H9 (cell line): Measurements from ENCODE around the gene PROX2. TPM values are rescaled to one million over a fixed set of nuclear protein-coding genes. Genes with fewer than 3 reads are reported as not detected.

Experiments used
- DNase-seq: peaks from one replicate; pipeline ENCODE4 v3.0.0-alpha.2; 2017
- H2AFZ ChIP-seq: one replicate; pipeline ENCODE4 v1.6.1; 2013; ENCODE audit warnings: mild to moderate bottlenecking, low read length, control low read depth, moderate library complexity
- H2AK5ac ChIP-seq: 2 replicates; pipeline ENCODE4 v1.6.1; 2013; ENCODE audit warnings: low read length, control low read depth, mixed read lengths; ENCODE audit not compliant: insufficient read length
- H2BK120ac ChIP-seq: one replicate; pipeline ENCODE4 v1.6.1; 2013; ENCODE audit warnings: low read depth, mild to moderate bottlenecking, low read length, control low read depth, inconsistent platforms; ENCODE audit not compliant: poor library complexity, severe bottlenecking
- H2BK12ac ChIP-seq: 2 replicates; pipeline ENCODE4 v1.6.1; 2013; ENCODE audit warnings: low read length, control low read depth, mixed read lengths, low read depth; ENCODE audit not compliant: insufficient read length
- H2BK15ac ChIP-seq: 2 replicates; pipeline ENCODE4 v1.6.1; 2013; ENCODE audit warnings: low read depth, low read length, control low read depth
- H2BK20ac ChIP-seq: one replicate; pipeline ENCODE4 v1.6.1; 2013; ENCODE audit warnings: low read depth, mild to moderate bottlenecking, low read length, control low read depth, inconsistent platforms; ENCODE audit not compliant: poor library complexity, severe bottlenecking
- H2BK5ac ChIP-seq: 2 replicates; pipeline ENCODE4 v1.6.1; 2013; ENCODE audit warnings: low read length, control low read depth, mixed read lengths; ENCODE audit not compliant: insufficient read length
- H3K14ac ChIP-seq: 2 replicates; pipeline ENCODE4 v1.6.1; 2013; ENCODE audit warnings: low read length, control low read depth; ENCODE audit not compliant: insufficient read depth
- H3K18ac ChIP-seq: 2 replicates; pipeline ENCODE4 v1.6.1; 2013; ENCODE audit warnings: low read depth, mild to moderate bottlenecking, mixed read lengths, low read length, control low read depth; ENCODE audit not compliant: insufficient read length
- H3K23ac ChIP-seq: 2 replicates; pipeline ENCODE4 v1.6.1; 2013; ENCODE audit warnings: low read length, control low read depth, mixed read lengths, low read depth; ENCODE audit not compliant: insufficient read length
- H3K23me2 ChIP-seq: 2 replicates; pipeline ENCODE4 v1.6.1; 2013; ENCODE audit warnings: low read depth, mild to moderate bottlenecking, mixed read lengths, low read length, control low read depth; ENCODE audit not compliant: insufficient read length, poor library complexity, severe bottlenecking
- H3K27ac ChIP-seq: 2 replicates; pipeline ENCODE4 v1.5.1; 2013; ENCODE audit warnings: low read length, control low read depth, mixed read lengths, low read depth; ENCODE audit not compliant: insufficient read length
- H3K27me3 ChIP-seq: 2 replicates; pipeline ENCODE4 v1.6.1; 2013; ENCODE audit warnings: low read length, control low read depth, inconsistent platforms; ENCODE audit not compliant: insufficient read depth
- H3K4ac ChIP-seq: 2 replicates; pipeline ENCODE4 v1.6.1; 2013; ENCODE audit warnings: low read depth, mild to moderate bottlenecking, control low read depth, inconsistent platforms, low read length, moderate library complexity
- H3K4me1 ChIP-seq: 2 replicates; pipeline ENCODE4 v1.6.1; 2013; ENCODE audit warnings: low read length, control low read depth, inconsistent platforms; ENCODE audit not compliant: insufficient read depth
- H3K4me2 ChIP-seq: 2 replicates; pipeline ENCODE4 v1.6.1; 2013; ENCODE audit warnings: low read length, control low read depth, mixed read lengths; ENCODE audit not compliant: insufficient read length, insufficient read depth
- H3K56ac ChIP-seq: 2 replicates; pipeline ENCODE4 v1.6.1; 2013; ENCODE audit warnings: low read depth, mild to moderate bottlenecking, mixed read lengths, low read length, control low read depth; ENCODE audit not compliant: insufficient read length
- H3K79me1 ChIP-seq: 2 replicates; pipeline ENCODE4 v1.6.1; 2013; ENCODE audit warnings: low read depth, mild to moderate bottlenecking, moderate library complexity, low read length, control low read depth, inconsistent platforms; ENCODE audit not compliant: insufficient read depth, poor library complexity, severe bottlenecking
- H3K79me2 ChIP-seq: 2 replicates; pipeline ENCODE4 v1.6.1; 2013; ENCODE audit warnings: low read length, control low read depth, inconsistent platforms; ENCODE audit not compliant: insufficient read depth
- H3K9ac ChIP-seq: 2 replicates; pipeline ENCODE4 v1.6.1; 2013; ENCODE audit warnings: low read length, control low read depth, mixed read lengths; ENCODE audit not compliant: insufficient read length; ENCODE audit errors: extremely low read depth
- H3K9me3 ChIP-seq: one replicate; pipeline ENCODE4 v1.6.1; 2013; ENCODE audit warnings: low read depth, low read length, inconsistent platforms; ENCODE audit not compliant: control insufficient read depth
- H3T11ph ChIP-seq: one replicate; pipeline ENCODE4 v1.6.1; 2013; ENCODE audit warnings: mild to moderate bottlenecking, low read length, control low read depth, inconsistent platforms
- H4K20me1 ChIP-seq: one replicate; pipeline ENCODE4 v1.6.1; 2013; ENCODE audit not compliant: control insufficient read depth, insufficient read length, insufficient read depth
- H4K5ac ChIP-seq: 2 replicates; pipeline ENCODE4 v1.6.1; 2013; ENCODE audit warnings: low read depth, mild to moderate bottlenecking, mixed read lengths, low read length, control low read depth; ENCODE audit not compliant: insufficient read length
- H4K8ac ChIP-seq: replicated peaks from 2 replicates; pipeline ENCODE4 v1.6.1; 2013; ENCODE audit warnings: low read length, control low read depth, mixed read lengths, low read depth; ENCODE audit not compliant: insufficient read length
- H4K91ac ChIP-seq: 2 replicates; pipeline ENCODE4 v1.6.1; 2013; ENCODE audit warnings: low read depth, mild to moderate bottlenecking, moderate library complexity, mixed read lengths, low read length, control low read depth; ENCODE audit not compliant: insufficient read length
- H3K27ac Mint-ChIP-seq, 3 experiments: 2 replicates in 2 of 3; 3 replicates in 1 of 3; pipeline ENCODE4 v1.8.0; 2020 to 2021; ENCODE audit warnings: mixed read lengths in 3 of 3, mild to moderate bottlenecking in 1 of 3, moderate library complexity in 1 of 3
- H3K27me3 Mint-ChIP-seq: 2 replicates; pipeline ENCODE4 v1.8.0; 2021; ENCODE audit warnings: low read depth, mild to moderate bottlenecking, moderate library complexity, mixed read lengths
- H3K36me3 Mint-ChIP-seq, 3 experiments: 2 replicates in 2 of 3; 3 replicates in 1 of 3; pipeline ENCODE4 v1.8.0; 2020 to 2021; ENCODE audit warnings: low read depth in 3 of 3, mixed read lengths in 3 of 3; ENCODE audit not compliant: insufficient read depth in 1 of 3
- H3K4me1 Mint-ChIP-seq, 2 experiments: 2 replicates each; pipeline ENCODE4 v1.8.0; 2020; ENCODE audit warnings: mixed read lengths in 2 of 2
- H3K4me3 Mint-ChIP-seq, 2 experiments: 2 replicates in 1 of 2; 3 replicates in 1 of 2; pipeline ENCODE4 v1.8.0; 2020 to 2021; ENCODE audit warnings: mild to moderate bottlenecking in 2 of 2, mixed read lengths in 2 of 2, moderate library complexity in 1 of 2
- H3K9me3 Mint-ChIP-seq, 2 experiments: 2 replicates in 1 of 2; 3 replicates in 1 of 2; pipeline ENCODE4 v1.8.0; 2020; ENCODE audit warnings: mild to moderate bottlenecking in 2 of 2, mixed read lengths in 2 of 2, moderate library complexity in 1 of 2
- CTCF ChIP-seq: fragments of 200-600 bp; sonication (generic); conservative IDR thresholded peaks from 3 replicates; pipeline ENCODE4 v1.8.0; 2021; ENCODE audit warnings: antibody characterized with exemption, mild to moderate bottlenecking
- WGBS: extraction: QIAGEN DNeasy Blood & Tissue Kit; methylation state at CpG from one replicate; pipeline ENCODE4 v1.1.7; 2013; ENCODE audit warnings: missing lambda C conversion rate, low lambda C conversion rate, mixed read lengths; ENCODE audit not compliant: insufficient read length; ENCODE audit errors: extremely low coverage; 5-methylcytosine and 5-hydroxymethylcytosine counted together
- total RNA-seq: library from RNA; stranded (reverse); gene quantifications from 2 replicates; pipeline ENCODE4 v1.2.1, GENCODE V29; 2021

The PROX2 gene
- total RNA-seq, 1 experiment from 2014 or later: not detected

GRCh38 chr14:74921987-74922751, 46.2 kb upstream of the PROX2 start:
- Histone ChIP-seq H2BK120ac (no peak overlapping the region), H4K20me1 (no peaks in the 10 kb centered on the region), H2AFZ (no peak overlapping the region), H3K18ac (no peak overlapping the region), H3K4me2 (peak overlapping the region; percentile 36), H2BK12ac (no peak overlapping the region), H3T11ph (no peak overlapping the region), H3K9me3 (no peaks in the 10 kb centered on the region), H2AK5ac (no peak overlapping the region), H2BK20ac (no peak overlapping the region), H4K8ac (no peak overlapping the region), H3K79me2 (no peaks in the 10 kb centered on the region), H3K14ac (peak overlapping the region; percentile 92), H4K5ac (no peak overlapping the region), H3K23me2 (peaks cover 4% of the 10 kb centered on the region), H3K9ac (no peak overlapping the region), H3K27me3 (no peaks in the 10 kb centered on the region), H3K56ac (no peak overlapping the region), H3K27ac (no peak overlapping the region), H2BK15ac (no peak overlapping the region), H3K4me1 (no peaks in the 10 kb centered on the region; the same call in 1 of the 2 replicates), H3K79me1 (no peaks in the 10 kb centered on the region), H2BK5ac (no peak overlapping the region), H3K4ac (no peak overlapping the region), H4K91ac (no peak overlapping the region), H3K23ac (no peak overlapping the region)
- no CpG with 5 or more reads among the region's 19 CpGs for WGBS
- no peaks in the 10 kb centered on the region for H3K9me3 Mint-ChIP-seq
- peak overlapping the region; percentile 85 to 91 for H3K4me3 Mint-ChIP-seq
- DNase-seq: no peak
- peaks cover 6 to 7% of the 10 kb centered on the region in 2 experiments; a peak in 3 of 4 replicates for H3K4me1 Mint-ChIP-seq
- H3K36me3 Mint-ChIP-seq: peaks cover 0 to 6% (median 0%) of the 10 kb centered on the region in 3 experiments; a peak in 2 of 7 replicates
- H3K27ac Mint-ChIP-seq: no peak overlapping the region; a peak in 1 of 7 replicates
- no peak for TF ChIP-seq CTCF
- peaks cover 8% of the 10 kb centered on the region for H3K27me3 Mint-ChIP-seq
